CD4-positive, alpha-beta T cell treated with Interleukin-6 for 4 hours (primary cell): ENCODE results near the gene TMEM18.
A peak's percentile ranks its signal among the peaks of the same experiment; 100 is the strongest.
"Not testable (repeated sequence)": the region's sequence is repeated elsewhere in the genome, so short reads cannot be mapped to it uniquely, and the experiment has no call there.

Experiments used
- DNase-seq: peaks from one replicate; pipeline ENCODE4 v3.0.0-alpha.2; 2020; ENCODE audit warnings: mixed read lengths

TMEM18 gene

DNA sequence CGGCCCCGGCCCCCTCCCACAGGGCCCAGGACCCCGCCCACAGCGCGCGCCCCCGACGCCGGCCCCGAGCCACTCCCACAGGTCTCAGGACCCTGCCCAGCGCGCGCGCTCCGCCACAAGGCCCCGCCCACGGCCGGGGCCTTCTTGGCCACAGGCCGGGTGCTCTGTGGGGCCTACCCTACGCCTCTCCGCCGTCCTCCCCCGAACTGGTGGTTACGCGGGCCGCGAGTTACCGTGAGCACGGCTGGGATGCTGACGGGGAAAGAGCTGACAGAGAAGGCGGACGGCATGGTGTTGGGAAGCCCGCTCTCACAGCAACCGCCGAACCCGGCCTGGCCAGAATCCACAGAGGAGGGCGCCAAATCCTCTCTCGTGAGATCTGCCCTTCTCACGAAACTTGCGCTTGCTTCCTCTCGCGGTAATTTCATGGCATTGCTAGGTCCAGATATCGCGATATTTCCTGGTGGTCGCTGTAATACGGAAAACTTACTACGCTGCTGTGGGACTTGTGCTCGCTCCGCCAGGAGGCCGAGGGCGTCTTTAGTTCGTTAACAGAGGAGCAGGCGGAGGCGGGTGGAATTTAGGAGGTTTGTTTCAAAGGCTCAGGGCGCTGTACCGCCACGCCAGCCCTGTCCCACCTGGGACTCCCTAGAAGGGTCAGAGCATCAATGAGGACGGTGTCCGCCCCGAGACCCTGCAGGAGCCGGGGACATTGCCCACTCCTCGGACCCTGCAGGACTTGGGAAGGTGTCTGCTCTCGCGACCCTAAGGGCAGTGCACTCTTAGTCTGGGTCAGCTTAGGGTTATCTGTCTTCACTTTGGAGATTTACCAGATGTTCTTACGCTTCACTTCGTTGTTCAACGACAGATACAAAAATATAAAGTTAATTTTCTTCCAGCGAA, at the start of gene TMEM18:
TMEM18 (minus strand) TSS at position 351 of the 903 bp plus-strand sequence; CDS start at position 290, 61 bp downstream.
- DNase-seq: peak; percentile 98

DNA sequence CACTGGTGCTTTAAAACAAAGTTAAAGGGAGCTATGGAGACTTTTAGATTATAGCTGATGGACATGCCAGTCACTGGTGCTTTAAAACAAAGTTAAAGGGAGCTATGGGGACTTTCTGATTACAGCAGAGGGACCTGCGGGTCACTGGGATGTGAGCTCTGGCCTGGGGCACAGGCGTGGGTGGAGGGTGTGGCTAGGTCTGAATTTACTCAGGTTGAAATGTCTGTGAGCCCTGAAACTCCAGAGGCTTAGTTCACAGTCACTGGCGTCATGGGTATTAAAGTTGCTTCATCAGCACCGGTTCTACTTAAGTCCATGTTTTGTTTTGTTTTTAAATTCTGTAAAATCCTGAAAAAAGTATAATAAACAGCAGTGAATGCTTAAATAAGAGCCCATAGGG, 49.0 kb upstream of the TMEM18 start:
- DNase-seq: no peak

DNA sequence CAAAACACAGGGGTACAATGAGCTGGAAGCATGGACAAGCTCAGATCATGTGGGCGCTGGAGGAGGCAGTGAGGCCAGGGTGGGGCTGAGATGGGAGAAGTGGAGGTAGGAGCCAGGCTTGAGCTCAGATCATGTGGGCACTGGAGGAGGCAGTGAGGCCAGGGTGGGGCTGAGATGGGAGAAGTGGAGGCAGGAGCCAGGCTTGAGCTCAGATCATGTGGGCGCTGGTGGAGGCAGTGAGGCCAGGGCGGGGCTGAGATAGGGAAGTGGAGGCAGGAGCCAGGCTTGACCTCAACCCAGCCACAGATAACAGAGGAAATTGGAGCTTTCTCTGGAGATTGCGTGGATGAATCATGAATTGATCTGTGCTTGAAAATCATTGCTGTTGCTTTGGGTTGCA, 48.3 kb upstream of the TMEM18 start:
- DNase-seq: no peak

- DNase-seq: no peak
Observed at GRCh38 chr2:723761-724160, 46.6 kb upstream of the TMEM18 start.

GRCh38 chr2:720842-721241, 43.6 kb upstream of the TMEM18 start:
- DNase-seq: no peak

DNA sequence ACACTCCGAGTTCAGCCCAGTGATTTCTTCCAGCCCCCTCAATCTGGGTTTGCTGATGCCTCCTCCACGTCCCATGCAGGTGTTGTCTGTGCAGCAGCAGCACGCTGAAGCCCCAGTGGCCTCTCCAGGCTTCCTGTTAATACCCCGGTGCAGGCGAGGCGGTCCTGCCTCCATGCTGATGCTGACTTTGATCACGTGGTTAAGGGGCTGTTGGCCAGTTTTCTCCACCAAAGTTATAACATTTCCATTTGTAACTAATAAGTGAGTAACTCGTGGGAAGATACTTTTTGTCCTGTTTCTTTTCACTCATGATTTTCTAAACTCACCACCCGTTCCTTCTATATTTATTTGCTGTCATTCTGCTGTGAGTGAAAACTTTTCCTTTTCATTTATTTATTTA, 42.5 kb upstream of the TMEM18 start:
- no peak for DNase-seq

DNA sequence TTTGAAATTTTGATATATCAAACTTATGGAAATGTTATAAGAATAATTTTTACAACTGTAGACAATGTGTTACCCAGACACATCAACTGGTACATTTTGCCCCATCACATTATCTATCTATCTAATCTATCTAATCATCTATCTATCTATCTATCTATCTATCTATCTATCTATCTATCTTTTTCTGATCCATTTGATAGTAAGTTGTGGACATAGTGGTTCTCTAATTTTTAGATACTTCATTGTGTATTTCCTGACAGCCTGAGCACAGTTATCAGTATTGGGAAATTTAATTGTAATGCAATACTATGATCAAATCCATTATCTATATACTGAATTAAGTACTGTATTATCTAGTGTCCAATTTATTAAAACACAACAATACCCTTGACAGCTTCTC, 42.0 kb upstream of the TMEM18 start:
- DNase-seq: no peak

DNA sequence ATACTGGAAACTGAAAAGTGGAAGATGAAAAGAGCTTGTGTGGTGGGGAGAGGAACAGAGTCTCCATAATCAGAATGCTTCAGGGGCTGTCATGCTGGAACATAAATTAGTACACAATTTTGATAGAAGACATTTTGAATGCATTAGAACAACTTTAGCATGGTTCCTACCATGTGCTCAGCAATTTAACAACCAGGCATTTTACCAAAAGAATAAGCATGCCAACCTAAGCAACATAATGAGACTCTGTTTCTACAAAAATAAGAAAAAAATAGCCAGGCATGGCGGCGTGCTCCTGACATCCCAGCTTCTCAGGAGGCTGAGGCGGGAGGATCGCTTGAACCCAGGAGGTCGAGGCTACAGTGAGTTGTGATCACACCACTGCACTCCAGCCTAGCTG, 40.5 kb upstream of the TMEM18 start:
- no peak for DNase-seq

DNA sequence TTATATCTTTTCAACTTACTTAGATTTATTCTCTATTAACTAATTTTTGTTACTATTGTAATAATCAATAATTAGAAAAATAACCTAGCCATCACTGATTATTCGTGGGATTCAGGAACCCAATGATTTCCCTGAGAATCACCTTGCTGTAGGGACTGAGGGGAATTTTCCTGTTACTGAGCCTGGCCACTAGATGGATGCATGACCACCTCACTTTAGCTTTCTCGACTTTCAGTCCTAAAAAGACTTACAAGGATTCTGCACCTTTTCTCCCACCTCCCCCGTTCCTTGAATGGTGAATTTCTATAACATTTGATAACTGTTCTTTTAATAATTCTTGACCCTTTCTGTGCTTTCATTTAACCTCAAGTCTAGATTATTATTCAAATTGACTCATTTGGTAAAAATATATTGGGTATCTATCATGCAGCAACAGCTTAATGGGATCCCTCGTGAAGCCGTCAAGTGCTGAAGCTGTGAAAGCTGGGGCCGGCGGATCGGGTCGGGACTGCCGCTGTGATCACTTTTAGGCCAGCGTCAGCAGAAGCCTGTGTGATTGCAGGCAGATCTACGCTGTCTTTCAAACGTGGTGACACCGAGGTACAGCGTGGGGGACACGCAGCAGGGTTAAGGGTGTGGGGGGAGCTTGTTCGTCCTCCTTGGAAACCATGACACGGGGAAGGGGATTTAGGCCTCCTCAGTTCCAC, 38.8 kb upstream of the TMEM18 start:
- no peak for DNase-seq

GRCh38 chr2:715038-715437, 37.8 kb upstream of the TMEM18 start:
- DNase-seq: no peak

DNA sequence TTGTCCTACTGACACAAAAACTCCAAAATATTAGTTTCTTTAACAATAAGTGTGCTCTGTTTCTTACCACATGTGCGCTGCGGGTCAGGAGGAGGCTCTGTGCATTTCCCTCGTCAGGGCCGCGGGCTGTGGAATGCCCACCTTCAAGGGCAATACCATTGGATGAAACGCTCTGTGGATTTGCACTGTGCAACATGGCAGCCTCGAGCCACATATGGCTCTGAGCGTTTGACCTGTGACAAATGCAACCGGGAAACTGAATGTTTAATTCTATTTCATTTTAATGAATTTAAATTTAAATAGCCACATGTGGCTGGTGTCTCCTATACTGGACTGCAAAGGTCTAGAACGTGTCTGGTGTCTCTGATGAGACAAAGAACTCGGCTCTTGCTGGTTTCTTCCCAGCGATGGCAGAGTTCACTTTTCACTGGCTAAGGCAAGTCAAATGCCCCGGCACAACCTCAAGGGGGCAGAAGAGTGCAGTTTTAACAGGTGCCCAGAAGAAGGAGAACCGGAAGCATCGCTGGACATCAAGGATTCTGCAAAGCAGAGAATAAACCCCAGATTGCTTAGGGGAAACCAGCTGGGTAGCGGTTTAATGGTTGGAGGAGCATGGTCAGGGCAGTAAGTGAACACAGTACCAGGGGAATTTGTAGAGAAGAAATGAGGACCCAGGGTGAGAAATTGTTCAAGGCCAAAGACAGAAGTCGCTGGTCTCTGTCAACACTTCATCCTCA, 37.0 kb upstream of the TMEM18 start:
- peak; percentile 13 for DNase-seq

DNA sequence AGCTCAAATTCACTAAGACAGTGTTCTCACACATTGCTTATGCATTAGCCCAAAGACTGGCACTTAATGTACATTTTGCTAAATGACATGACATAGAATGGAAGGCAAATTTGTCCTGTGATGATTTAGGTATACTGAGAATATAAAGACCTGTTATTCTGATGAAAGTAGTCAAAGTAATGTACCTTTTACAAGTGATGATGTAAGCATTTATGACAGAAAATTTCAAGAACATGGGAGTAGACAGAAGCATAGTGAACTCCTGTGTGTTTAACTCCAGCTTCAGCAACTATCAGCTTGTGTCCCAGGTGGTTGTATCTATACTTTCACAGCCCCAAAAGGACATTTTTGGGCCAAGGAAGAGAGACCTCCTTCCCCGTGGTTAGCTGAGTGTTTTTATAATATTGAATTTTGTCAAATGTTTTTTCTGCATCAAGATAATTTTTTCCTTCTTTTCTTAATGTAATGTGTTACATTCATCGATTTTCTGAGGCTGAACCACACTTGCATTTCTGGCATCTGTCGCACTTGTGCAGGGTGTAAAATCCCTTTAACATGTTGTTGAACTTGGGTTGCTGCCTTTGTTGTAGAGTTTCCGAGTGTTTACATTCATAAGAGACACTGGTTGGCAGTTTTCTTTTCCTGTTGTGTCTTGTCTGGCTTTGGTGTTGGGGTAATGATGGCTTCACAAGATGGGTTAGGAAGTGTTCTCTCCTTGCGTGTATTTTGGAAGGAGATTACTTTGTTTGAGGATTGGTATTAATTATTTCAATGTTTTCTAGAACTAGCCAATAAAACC, 33.9 kb upstream of the TMEM18 start:
- DNase-seq: no peak

GRCh38 chr2:709138-709765, 32.0 kb upstream of the TMEM18 start:
- no peak for DNase-seq

DNA sequence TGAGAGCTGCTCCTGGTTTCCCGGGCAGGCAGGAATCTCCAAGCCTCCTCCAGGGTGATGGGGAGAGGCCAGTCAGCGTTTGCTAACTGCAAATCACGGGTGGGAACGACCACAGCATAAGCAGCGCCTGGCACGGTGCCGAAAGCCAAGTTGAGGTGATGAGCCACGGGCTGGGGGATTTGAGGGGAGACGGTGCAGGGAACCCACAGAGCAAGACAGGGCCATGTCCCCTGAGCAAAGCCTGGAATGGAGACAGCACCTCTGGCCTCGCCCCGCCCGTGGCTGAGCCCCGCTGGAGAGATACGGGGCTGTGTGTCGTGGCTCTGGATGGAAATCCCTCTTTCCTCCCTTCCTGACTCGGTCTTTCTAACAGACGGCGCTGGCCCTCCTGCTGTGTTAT, 31.5 kb upstream of the TMEM18 start:
- DNase-seq: no peak

DNA sequence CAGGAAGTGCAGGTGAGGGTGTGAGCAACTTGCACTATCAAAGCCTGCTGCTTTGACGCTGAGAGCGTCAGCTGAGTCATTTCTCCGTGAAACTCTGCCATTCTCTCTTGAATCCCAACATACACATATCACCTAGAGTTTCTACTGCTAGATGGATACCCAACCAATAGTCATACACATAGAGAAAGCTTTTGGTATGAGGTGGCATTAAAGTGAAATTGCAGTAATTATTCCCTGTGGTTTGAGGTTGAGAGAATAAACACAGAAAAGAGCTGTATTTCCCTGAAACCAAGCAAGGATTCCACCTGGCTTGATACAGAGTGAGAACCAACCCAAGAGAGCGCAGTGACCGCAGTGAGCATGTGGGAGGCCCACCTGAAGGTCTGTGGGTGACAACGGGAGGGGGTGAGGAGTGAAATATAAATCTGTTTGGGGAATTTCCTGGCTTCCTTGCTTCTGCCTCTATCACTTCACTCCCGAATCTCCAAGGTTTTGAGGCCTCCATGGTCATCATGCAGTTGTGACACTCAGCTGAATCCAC, 28.8 kb upstream of the TMEM18 start:
- DNase-seq: no peak

- not testable (repeated sequence) for DNase-seq
Observed at GRCh38 chr2:702765-703164, 25.6 kb upstream of the TMEM18 start.

DNA sequence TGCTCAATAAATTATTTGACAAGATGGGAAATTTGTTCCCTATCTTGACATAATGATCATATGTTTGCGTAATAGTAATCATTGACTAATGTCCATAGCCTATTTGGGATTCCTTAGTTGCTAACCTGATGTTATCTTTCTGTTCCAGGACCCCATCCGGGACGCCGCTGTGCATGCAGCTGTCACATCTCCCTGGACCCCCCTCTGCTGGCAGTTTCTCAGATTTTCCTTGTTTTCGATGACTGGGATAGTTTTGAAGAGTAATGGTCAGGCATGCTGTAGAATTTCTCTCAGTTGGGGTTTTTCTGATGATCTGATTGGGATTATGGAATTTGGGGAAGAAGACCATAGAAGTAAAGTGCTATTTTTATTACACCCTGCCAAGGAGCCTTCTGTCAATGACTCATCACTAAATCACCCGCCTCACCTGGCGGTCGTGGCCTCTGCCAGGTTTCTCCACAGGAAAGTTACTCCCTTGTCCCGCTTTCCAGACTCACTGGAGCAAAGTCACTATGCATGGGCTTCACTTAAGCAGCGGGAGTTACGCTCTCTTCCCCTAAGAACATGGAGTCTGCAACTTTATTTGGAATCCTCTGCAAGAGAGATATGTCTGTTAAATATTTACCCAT, 19.9 kb upstream of the TMEM18 start:
- no peak for DNase-seq

DNA sequence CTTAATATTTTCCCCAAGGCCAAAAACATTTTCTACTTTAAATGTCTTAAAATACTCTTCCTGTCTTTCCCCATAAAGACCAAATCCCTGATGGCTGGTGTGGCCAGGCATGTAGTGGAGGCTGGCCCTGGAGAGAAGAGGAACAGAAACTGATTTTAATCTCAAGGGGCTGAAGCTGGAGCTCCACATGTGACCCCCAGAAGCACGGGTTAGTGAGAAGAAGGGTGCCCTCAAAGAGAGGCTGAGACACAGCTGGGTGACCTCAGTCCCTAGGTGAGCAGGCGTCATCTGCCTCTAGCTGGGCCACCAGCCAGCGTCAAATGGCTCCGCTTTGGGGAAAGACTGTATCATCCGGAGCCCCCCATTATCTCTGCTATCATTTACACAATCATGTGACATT, 19.3 kb upstream of the TMEM18 start:
- no peak for DNase-seq

GRCh38 chr2:694906-695510, 17.8 kb upstream of the TMEM18 start:
- no peak for DNase-seq

GRCh38 chr2:694174-694573, 17.0 kb upstream of the TMEM18 start:
- no peak for DNase-seq

GRCh38 chr2:693606-694005, 16.4 kb upstream of the TMEM18 start:
- DNase-seq: no peak
